Myocyte (in vitro differentiated cells): ENCODE data around the gene MARCHF5. TPM values are rescaled to one million over a fixed set of nuclear protein-coding genes. Genes with fewer than 3 reads are reported as not detected.
A peak's percentile ranks its signal among the peaks of the same experiment; 100 is the strongest.
"Not testable (repeated sequence)": the region's sequence is repeated elsewhere in the genome, so short reads cannot be mapped to it uniquely, and the experiment has no call there.

Experiments used
- DNase-seq: peaks from one replicate; pipeline ENCODE4 v3.0.0-alpha.2; 2012; ENCODE audit warnings: low read depth
- total RNA-seq: library from RNA; depleted of rRNA; stranded (reverse); fragments of >200 nt; gene quantifications from 2 replicates; pipeline ENCODE4 v1.2.3, GENCODE V29; 2014

Gene MARCHF5
- total RNA-seq, 1 donor from 2014 or later: 13.3 TPM

GRCh38 chr10:92385831-92386230 lies 94.9 kb downstream of the MARCHF5 start:
- DNase-seq: no peak

DNA sequence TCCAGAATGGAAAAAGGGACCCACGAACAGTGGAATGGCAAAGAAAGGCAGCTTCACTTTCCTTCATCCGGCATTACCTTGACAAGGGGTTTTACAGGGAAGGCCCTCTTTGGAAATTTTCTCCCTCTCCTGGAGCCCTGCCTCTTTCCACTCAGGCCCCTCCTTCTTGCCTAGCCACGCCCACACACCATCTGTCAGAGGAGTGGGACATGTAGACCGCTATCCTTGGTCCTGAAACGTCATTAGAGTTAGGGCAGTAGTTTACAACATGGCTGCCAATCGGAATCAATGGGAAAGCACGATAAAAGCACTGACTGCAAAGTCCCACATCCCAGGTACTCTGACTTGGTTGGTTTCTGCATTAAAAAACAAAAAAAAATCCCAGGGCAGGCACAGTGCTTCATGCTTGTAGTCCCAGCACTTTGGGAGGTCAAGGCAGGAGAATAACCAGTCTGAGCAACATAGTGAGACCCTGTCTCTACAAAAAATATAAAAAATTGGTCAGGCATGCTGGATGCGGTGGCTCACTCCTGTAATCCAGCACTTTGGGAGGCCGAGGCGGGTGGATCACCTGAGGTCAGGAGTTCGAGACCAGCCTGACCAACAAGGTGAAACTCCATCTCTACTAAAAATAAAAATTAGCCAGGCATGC lies 96.4 kb downstream of the MARCHF5 start:
- peak; percentile 88 for DNase-seq

DNA sequence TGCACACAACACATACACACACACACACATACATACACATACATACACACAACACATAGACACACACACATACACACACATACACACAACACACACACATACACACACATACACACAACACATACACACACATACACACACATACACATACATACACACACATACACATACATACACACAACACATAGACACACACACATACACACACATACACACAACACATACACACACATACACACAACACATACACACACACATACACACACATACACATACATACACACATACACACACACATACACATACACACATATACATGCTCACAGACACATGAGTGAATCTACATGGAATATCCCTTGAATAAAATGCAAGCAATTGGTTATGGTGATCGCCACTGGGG lies 102.2 kb downstream of the MARCHF5 start:
- not testable (repeated sequence) for DNase-seq

- DNase-seq: peak; percentile 18
Measured at GRCh38 chr10:92395271-92395670, 104.3 kb downstream of the MARCHF5 start.

DNA sequence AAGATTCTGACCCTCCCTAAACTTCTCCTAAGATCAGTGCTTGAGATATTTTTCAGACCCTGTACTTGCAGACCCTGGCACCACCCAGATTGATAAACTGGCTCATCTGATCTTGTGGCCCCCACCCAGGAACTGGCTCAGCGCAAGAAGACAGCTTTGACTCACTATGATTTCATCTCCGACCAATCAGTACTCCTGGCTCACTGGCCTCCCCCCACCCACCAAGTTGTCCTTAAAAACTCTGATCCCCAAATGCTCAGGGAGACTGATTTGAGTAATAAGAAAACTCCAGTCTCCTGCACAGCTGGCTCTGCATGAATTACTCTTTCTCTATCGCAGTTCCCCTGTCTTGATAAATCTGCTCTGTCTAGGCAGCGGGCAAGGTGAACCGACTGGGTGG lies 111.3 kb downstream of the MARCHF5 start:
- DNase-seq: not testable (repeated sequence)

Other genes starting within 250 kb of the MARCHF5 start
- 3.9 and 8.6 TPM in 2 replicates for gene CPEB3, start 89 bp upstream of the MARCHF5 start, total RNA-seq